ENCODE results near the gene OGA. TPM values are rescaled to one million over a fixed set of nuclear protein-coding genes. Genes with fewer than 3 reads are reported as not detected.
"Not testable (repeated sequence)": the region's sequence is repeated elsewhere in the genome, so short reads cannot be mapped to it uniquely, and the experiment has no call there.

Gene OGA
- total RNA-seq, 1 experiment from 2014 or later, result 42.9 TPM

DNA sequence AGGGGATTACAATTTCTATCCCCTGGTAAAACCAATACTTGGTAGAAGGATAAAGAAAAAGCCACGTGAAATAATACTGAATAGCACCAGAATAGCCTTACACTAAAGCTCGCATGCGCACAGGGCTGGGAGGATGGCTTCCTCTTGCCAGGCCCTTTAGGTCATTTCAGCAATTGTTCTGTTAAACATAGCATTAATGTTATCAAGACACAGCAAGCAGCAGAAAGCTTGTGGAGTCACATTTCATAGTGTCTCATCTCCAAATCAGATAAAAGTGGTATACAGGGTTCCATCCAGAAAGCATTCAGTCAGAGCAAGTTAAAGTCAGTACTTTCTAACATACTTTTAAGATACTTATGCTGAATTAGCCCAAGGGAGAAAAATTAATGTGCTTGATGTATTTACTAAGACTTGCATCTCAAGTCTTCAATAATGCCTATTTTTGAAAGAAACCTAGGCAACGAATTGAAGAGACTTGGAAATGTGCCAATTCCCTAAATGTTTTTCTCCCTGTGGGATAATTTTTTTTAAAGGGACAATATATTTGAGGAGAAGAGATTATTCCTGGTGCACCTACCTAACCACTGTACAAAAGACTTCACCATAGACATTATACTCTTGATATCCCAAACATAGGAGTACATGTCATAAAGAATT lies 20.7 kb downstream of the OGA start:
- no peak for DNase-seq (ENCODE audit: low spot score)

GRCh38 chr10:101793526-101793925 lies 24.7 kb downstream of the OGA start:
- no peak for DNase-seq (ENCODE audit: low spot score)

DNA sequence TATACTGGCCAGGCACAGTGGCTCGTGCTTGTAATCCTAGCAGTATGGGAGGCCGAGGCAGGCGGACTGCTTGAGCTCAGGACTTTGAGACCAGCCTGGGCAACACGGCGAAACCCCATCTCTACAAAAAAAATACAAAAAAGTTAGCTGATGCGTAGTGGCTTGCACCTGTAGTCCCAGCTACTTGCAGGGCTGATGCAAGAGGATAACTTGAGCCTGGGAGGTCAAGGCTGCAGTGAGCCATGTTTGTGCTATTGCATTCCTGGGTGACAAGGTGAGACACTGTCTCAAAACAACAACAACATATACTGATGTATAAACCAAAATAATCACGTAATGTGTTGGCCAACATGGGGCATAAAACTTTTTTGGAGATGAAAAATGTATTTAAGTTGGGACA lies 28.6 kb downstream of the OGA start:
- no peak for DNase-seq (ENCODE audit: low spot score)

DNA sequence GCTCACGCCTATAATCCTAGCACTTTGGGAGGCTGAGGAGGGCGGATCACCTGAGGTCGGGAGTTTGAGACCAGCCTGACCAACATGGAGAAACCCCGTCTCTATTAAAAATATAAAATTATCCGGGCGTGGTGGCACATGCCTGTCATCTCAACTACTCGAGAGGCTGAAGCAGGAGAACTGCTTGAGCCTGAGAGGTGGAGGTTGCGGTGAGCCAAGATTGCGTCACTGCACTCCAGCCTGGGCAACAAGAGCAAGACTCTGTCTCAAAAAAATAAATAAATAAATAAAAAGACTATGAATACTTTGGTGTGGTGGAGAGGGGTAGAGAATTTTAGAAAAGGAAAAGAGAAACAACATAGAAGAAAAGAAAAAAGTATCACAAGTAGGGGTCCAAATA lies 29.0 kb downstream of the OGA start:
- DNase-seq (ENCODE audit: low spot score), result not testable (repeated sequence)

GRCh38 chr10:101785801-101786200 lies 32.4 kb downstream of the OGA start:
- DNase-seq (ENCODE audit: low spot score), result no peak

DNA sequence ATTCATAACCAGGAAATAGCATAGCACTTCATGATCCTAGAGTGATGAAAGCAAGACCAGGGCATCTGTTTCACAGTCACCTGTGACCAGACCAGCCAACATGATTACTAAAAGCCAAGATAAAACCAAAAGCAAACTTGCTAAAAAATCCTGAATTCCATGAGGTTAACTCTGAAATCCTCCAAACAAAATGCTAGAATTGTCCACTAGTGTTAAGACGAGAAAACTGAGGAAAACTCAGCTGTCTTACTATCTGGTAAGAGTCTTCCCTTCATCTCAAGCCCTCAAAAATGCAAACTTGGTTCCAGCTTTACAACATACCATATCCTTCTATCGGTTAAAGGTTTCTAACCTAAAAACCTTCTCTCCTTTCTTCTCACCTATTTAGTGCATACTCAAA lies 33.7 kb downstream of the OGA start:
- no peak for DNase-seq (ENCODE audit: low spot score)

DNA sequence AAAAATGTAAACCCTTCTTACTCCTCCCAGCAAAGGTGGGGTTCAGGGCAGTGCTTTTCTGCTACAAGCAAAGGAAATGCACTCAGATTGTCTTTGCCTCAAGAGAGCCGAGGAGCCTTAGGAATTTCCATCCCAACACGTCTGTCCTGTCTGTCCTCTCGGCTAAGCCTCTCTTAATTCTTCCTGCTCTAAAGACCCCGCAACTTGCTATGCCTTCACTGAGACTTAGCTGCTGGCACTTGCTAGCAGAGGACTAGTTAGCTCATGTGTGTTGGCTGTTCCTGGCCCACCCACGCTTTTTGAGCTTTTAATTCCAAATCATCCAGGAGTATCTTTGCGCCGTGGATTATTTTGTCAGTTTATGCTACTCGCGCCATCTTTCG lies 34.5 kb downstream of the OGA start:
- no peak for DNase-seq (ENCODE audit: low spot score)

- DNase-seq (ENCODE audit: low spot score), result peak; percentile 82
Measured at GRCh38 chr10:101782811-101783735, 35.2 kb downstream of the OGA start, which contains the start of gene NPM3. Gene NPM3, minus strand, starts transcription at chr10:101783446. Its CDS starts 56 bp downstream, at chr10:101783390.

DNA sequence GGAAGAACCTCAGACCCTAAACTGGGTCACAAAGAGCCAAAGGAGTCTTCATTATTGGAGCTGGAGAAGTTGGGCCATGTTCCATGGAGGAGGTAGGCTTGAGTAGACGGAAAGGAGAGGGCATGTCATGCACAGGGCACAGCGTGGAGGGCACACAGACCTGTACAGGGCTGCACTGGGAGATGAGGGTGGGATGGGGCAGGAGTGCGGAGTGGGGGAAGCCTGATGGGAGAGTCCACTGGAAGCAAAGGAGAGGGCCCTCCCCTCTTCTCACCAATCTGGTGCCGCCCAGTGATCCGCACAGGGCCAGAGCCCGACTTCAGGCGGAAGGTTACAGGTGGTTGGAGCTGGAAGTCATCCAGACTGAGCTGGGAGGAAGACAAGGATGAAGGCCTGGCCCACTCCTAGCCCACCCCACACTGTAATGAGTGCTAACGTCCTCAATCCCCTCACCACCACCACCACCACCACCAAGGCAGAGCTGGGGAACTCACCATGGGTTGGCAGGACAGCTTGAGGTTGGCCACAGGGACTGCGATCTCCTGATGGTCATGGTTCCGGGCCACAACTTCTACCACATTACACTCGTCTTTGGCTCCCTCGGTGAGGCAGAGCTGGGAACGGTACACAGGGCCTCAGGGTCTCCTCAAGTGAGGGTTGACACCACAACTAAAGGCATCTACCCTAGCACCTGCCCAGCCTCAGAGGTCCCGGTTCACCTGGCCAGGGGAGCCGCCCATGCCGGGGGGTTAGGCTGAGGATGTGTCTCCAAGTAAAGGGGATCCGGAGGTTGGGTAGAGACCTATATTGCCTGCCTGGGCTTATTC lies 36.0 kb downstream of the OGA start:
- DNase-seq (ENCODE audit: low spot score), result no peak

GRCh38 chr10:101781655-101781983 lies 36.6 kb downstream of the OGA start:
- no peak for DNase-seq (ENCODE audit: low spot score)

GRCh38 chr10:101780818-101781654 lies 37.2 kb downstream of the OGA start:
- peak; percentile 79 for DNase-seq (ENCODE audit: low spot score)

DNA sequence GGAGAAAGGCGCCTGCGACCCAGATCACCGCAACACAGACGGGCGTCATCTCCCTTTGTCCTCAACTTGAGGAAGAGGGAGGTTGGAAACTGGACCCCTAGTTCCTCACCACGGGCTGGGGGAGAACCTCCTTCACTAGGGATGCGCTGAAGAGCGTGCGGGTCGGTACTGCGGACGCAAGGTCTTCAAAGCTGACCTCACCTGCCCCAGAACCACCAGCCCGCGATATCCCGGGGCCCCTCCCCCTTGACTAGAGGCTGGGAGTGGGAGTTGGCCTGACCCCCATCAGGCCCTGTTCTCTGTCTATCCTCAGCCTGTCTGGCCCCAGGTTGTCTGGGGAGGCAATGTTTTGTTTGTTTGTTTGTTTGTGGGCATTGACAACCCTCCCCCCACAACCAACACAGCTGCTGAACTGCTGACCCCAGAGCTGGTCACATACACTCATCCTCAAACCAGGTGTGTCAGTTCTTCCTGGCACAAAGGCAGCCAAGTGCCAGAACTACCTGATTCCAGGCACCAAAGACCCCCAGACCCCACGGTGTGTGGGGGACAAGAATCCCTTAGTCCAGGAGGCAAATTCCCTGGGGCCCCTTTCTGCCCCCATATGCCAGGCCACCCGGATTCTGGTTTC lies 37.9 kb downstream of the OGA start:
- DNase-seq (ENCODE audit: low spot score), result no peak

DNA sequence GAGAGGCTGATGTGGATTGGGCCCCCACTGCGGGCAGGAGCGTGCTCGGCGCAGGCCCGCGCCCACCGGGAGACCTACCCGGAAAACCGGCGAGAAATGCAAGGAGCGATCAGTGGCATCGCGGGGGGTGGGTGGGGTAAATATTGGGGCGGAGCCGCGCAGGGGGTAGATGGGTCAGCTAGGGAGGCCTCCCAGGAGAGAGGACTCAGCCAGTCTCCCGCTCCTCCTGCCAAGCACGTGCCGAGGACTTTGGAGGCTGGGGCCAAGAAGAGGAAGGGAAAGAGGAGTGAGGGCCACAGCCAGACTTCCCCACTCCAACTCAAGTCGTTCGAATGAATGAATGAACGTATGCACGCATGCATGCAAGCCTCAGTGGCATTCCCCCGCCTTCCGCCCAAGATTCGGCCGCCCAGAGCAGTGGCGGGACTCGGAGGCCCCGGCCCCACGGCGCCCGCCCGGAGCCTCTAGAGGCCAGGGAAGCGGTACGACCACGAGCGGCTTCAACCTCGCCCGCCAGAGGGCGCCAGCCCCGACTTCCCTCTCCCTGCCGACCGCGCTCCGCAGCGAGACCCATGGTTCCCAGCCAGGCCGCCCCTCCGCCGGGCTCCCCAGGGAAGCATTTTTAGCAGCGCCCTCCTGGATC lies 38.6 kb downstream of the OGA start:
- DNase-seq (ENCODE audit: low spot score), result peak; percentile 85

DNA sequence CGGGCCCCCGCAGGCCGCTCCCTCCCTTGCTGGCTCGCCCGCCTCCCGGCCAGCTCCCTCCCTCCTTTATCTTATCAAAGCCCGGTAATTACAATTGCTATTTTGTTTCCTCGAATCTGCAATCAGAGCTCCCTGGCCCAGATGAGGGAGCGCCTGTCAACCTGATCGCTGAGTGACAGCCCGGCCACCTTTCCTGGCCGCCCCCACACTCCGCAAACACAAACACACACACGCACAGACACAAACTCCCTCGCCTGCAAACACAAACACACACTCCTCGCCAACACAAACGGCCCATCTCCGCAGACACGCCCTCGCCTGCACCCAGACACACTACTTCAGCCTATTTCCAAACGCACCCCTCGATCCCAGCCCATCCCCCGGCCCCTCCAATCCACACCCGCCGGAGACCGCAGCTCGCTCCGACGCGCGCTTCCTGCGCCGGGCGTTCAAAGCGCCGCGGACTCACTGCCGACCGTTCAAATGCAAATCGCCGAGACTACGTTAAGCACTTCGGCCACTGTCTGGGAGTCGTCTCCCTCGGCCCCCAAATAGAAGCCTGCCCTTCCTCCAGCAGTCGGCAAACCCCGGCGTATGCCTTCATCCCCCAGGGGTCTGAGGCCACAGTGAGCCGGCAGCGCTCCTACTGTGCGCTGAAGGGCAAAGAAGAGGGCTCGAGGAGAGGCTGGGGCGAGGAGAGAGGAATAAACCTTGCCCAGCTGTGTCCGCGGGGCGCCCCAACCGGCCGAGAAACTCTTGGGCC lies 39.3 kb downstream of the OGA start:
- peak; percentile 50 for DNase-seq (ENCODE audit: low spot score)

- DNase-seq (ENCODE audit: low spot score), result no peak
Measured at GRCh38 chr10:101778151-101778780, 40.0 kb downstream of the OGA start.

DNA sequence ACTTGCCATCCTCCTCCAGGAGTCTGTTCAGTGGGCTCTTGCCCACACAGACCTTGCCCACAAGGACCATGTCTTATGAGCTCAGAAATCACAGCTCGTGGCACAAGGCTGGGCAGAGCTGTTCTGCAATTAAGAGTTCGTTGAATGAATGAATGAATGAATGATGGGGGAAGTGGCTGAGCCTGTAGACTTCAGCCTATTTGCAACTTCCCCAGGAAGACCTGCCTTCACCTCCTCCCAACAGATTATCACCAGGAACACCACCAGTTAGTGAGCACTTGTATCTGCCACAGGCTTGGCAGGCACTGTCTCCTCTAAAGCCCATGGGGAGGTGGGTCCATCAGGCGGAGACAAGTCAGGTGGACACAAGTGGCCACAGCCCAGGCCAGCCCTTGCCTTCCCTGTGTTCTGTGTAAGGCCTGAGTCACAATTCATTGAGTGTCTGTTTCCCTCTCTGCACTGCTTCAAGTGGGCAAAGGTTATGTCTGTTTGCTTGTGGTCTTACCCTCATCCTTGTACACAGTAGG lies 40.6 kb downstream of the OGA start:
- peak; percentile 49 for DNase-seq (ENCODE audit: low spot score)

DNA sequence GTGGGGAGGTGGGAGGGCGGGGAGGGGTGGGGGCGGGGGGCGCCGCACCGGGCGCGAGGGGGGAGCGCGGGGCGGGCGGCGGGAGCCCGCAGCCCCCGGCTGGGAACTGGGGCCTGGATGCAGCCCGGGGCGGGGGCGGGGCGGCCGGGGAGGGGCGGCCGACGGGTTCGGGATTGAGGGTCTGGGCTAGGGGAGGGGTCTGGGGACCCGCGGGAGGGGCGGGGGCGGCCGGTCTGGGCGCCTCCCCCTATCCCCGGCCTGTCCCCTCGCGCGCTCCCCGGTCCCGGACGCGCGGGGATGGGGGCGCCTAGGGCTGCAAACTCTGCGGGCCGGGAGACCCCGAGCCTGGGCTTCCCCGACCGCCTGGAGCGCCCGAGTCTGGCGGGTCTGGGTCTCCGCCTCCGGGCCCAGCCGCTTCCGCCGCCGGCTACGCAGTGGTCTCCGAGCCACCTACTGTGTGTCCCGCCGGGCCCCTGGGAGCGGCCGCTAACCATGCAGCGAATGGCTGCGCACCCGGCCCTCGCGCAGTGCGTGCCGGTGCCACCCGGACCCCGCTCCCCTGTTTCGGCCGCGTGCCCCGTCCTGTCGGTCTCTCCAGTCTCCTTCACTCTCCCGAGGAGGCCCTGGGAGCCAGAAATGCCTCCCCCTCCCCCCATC lies 42.0 kb downstream of the OGA start:
- DNase-seq (ENCODE audit: low spot score), result no peak
